Endothelial cell of umbilical vein (primary cell): ENCODE data around the gene TTC9. TPM values are rescaled to one million over a fixed set of nuclear protein-coding genes. Genes with fewer than 3 reads are reported as not detected.

Experiments used
- BruUV-seq: library from RNA; stranded (reverse); fragments of 400-500 nt; replicated peaks from 2 replicates; lab custom pipeline; 2021; lab: Mats Ljungman, UMichigan
- CTCF ChIA-PET: fragments of 300-600, 350-600 bp; sonication (Branson Sonifier 250); formaldehyde crosslinking; loops from one replicate; lab custom pipeline; 2021; ENCODE audit warnings: antibody characterized with exemption, inconsistent platforms; lab: Charles Lee
- POLR2A ChIA-PET: fragments of 300-600, 350-600 bp; sonication (Branson Sonifier 250); formaldehyde crosslinking; loops from one replicate; lab custom pipeline; 2021; ENCODE audit warnings: antibody characterized with exemption, inconsistent platforms; lab: Charles Lee
- DNase-seq: peaks from one replicate; pipeline ENCODE4 v3.0.0-alpha.2; 2011; ENCODE audit warnings: low read depth, low spot score
- FAIRE-seq: peaks from 2 replicates; lab custom pipeline; 2011; peaks lifted over from hg19 to GRCh38; lab: Jason Lieb, UNC
- H2AFZ ChIP-seq: 2 replicates; pipeline ENCODE4 v1.6.0; 2012; ENCODE audit warnings: low read depth, low read length, control low read depth, inconsistent platforms
- H3K27ac ChIP-seq: 2 replicates; pipeline ENCODE4 v1.5.1; 2011; ENCODE audit warnings: low read depth, mild to moderate bottlenecking, control low read depth, low read length, moderate library complexity; ENCODE audit not compliant: insufficient read depth
- H3K27me3 ChIP-seq, 2 experiments: 2 replicates each; pipeline versions ENCODE4 v1.6.0 to v1.6.1; 2011; ENCODE audit warnings: low read length in 2 of 2, mixed read lengths in 1 of 2; ENCODE audit not compliant: control insufficient read depth in 2 of 2, insufficient read depth in 2 of 2
- H3K36me3 ChIP-seq, 2 experiments: 2 replicates in 1 of 2; 3 replicates in 1 of 2; pipeline ENCODE4 v1.5.1; 2011; ENCODE audit warnings: low read length in 2 of 2, mild to moderate bottlenecking in 1 of 2, moderate library complexity in 1 of 2; ENCODE audit not compliant: control insufficient read depth in 2 of 2, insufficient read depth in 2 of 2; ENCODE audit errors: extremely low read depth in 1 of 2
- H3K4me1 ChIP-seq: 3 replicates; pipeline ENCODE4 v1.5.1; 2011; ENCODE audit warnings: mild to moderate bottlenecking, low read length; ENCODE audit not compliant: control insufficient read depth, insufficient read depth; ENCODE audit errors: extremely low read depth
- H3K4me2 ChIP-seq: 2 replicates; pipeline ENCODE4 v1.6.1; 2011; ENCODE audit warnings: low read length, control low read depth, mixed read lengths; ENCODE audit not compliant: insufficient read depth
- H3K4me3 ChIP-seq, 3 experiments: fragments of 200-600 bp in 1 of 3; sonication (generic), shearing (Covaris generic) in 1 of 3; replicated peaks in 1 of 3; 2 replicates each; pipeline ENCODE4 v1.5.1; 2011 to 2016; ENCODE audit warnings: control low read depth in 3 of 3, low read length in 3 of 3, mild to moderate bottlenecking in 2 of 3, inconsistent platforms in 1 of 3, low read depth in 1 of 3, moderate library complexity in 1 of 3; ENCODE audit not compliant: insufficient read depth in 1 of 3
- H3K79me2 ChIP-seq: 2 replicates; pipeline ENCODE4 v1.6.0; 2012; ENCODE audit warnings: low read length, inconsistent platforms; ENCODE audit not compliant: control insufficient read depth, insufficient read depth
- H3K9ac ChIP-seq: replicated peaks from 2 replicates; pipeline ENCODE3; 2011; ENCODE audit warnings: low read length, control low read depth; ENCODE audit not compliant: insufficient read depth; ENCODE audit errors: extremely low read depth
- H3K9me1 ChIP-seq: replicated peaks from 3 replicates; pipeline ENCODE4 v1.6.0; 2011; ENCODE audit warnings: mild to moderate bottlenecking, low read length; ENCODE audit not compliant: control insufficient read depth, insufficient read depth; ENCODE audit errors: extremely low read depth
- H3K9me3 ChIP-seq: replicated peaks from 2 replicates; pipeline ENCODE4 v1.5.1; 2012; ENCODE audit warnings: low read length, inconsistent platforms; ENCODE audit not compliant: control insufficient read depth, insufficient read depth
- H4K20me1 ChIP-seq: replicated peaks from 2 replicates; pipeline ENCODE3; 2011; ENCODE audit warnings: mild to moderate bottlenecking, low read length; ENCODE audit not compliant: control insufficient read depth, insufficient read depth; ENCODE audit errors: extremely low read depth
- EZH2 ChIP-seq: IDR thresholded peaks from 2 replicates; pipeline ENCODE4 v1.6.1; 2012; ENCODE audit warnings: borderline replicate concordance, low read depth, mild to moderate bottlenecking, moderate library complexity, low read length, inconsistent platforms; ENCODE audit not compliant: severe bottlenecking
- FOS ChIP-seq: IDR thresholded peaks from 2 replicates; pipeline ENCODE4 v1.6.1; 2011; ENCODE audit warnings: mild to moderate bottlenecking, low read length, moderate library complexity, borderline replicate concordance; ENCODE audit not compliant: insufficient read depth
- GATA2 ChIP-seq: IDR thresholded peaks from 2 replicates; pipeline ENCODE4 v1.7.0; 2011; ENCODE audit warnings: low read depth, mild to moderate bottlenecking, moderate library complexity, mixed read lengths, low read length; ENCODE audit not compliant: insufficient read length, insufficient read depth
- JUN ChIP-seq: IDR thresholded peaks from 2 replicates; pipeline ENCODE4 v1.6.1; 2011; ENCODE audit warnings: borderline replicate concordance, low read depth; ENCODE audit not compliant: insufficient read length, insufficient read depth
- MAX ChIP-seq: IDR thresholded peaks from 2 replicates; pipeline ENCODE4 v1.6.1; 2011; ENCODE audit not compliant: insufficient read depth, insufficient read length
- MYC ChIP-seq: IDR thresholded peaks from one replicate; pipeline ENCODE4 v1.6.1; 2011; ENCODE audit warnings: mild to moderate bottlenecking, low read depth, low read length
- POLR2A ChIP-seq: IDR thresholded peaks from 2 replicates; pipeline ENCODE4 v1.6.1; 2012; ENCODE audit warnings: low read depth, mild to moderate bottlenecking, control low read depth, low read length
- POLR2AphosphoS5 ChIP-seq: IDR thresholded peaks from 2 replicates; pipeline ENCODE4 v1.6.1; 2012; ENCODE audit warnings: low read depth, mild to moderate bottlenecking, control low read depth, low read length, moderate library complexity; ENCODE audit not compliant: insufficient read depth
- dilution Hi-C: fragments of 300-500 bp; cut with MboI; formaldehyde crosslinking; loops from one replicate; pipeline ENCODE4 v1.15.0; 2019; ENCODE audit warnings: low sequenced_read_pairs; ENCODE audit not compliant: extremely low pct_ligation_motif_present
- intact Hi-C: fragments of 100-400 bp; cut with micrococcal nuclease; formaldehyde crosslinking; loops from one replicate; pipeline ENCODE4 v1.10.0; 2022
- polyA plus RNA-seq, 4 experiments: library from polyadenylated mRNA; depleted of rRNA in 3 of 4; stranded (reverse) in 3 of 4; unstranded in 1 of 4; fragments of >200 nt; gene quantifications; 2 replicates each; pipeline versions ENCODE4 v1.2.1 to v1.2.3, GENCODE V29; 2011 to 2012; ENCODE audit warnings: missing spikeins in 1 of 4
- total RNA-seq: library from RNA; stranded (reverse); gene quantifications from 2 replicates; pipeline ENCODE4 v1.2.3, GENCODE V29; 2021
- TF ChIP-seq, protein P1 (sequence below), 2 donors: IDR thresholded peaks; 1 replicate in 1 of 2; 2 replicates in 1 of 2; pipeline ENCODE4 v1.5.1; 2011; ENCODE audit warnings: low read length in 2 of 2, mild to moderate bottlenecking in 2 of 2, moderate library complexity in 2 of 2, control low read depth in 1 of 2, inconsistent platforms in 1 of 2, low read depth in 1 of 2; ENCODE audit not compliant: insufficient read depth in 1 of 2; ENCODE audit errors: extremely low read depth in 1 of 2

Gene TTC9
- total and polyA plus RNA-seq, 2 donors (not counting 3 experiments of a cell fraction or from before 2014, with no cell fraction given): 0.06 TPM; not detected in 1

DNA sequence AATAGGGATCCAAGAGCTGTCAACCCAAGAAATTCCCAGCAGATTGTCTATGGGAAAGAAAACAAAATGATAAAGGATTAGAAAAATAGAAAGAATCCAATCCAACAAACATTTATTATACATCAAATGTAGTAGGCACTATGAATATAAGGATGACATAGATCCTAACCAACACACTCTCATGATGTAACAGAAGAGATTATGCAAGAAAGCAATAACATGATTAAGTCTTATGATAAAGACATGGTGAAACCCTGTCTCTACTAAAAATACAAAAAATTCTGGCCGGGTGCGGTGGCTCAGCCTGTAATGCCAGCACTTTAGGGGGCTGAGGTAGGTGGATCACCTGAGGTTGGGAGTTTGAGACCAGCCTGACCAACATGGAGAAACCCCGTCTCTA, 44.0 kb upstream of the TTC9 start:
- Histone ChIP-seq H2AFZ (no peak overlapping the region), H3K4me1 (peaks cover 13% of the 10 kb centered on the region), H3K9ac (no peak overlapping the region), H3K4me3 (no peak overlapping the region), H3K4me2 (no peak overlapping the region), H4K20me1 (no peaks in the 10 kb centered on the region), H3K9me3 (no peaks in the 10 kb centered on the region), H3K36me3 (peaks cover 2 to 13% of the 10 kb centered on the region in 2 experiments), H3K9me1 (no peaks in the 10 kb centered on the region), H3K27ac (no peak overlapping the region), H3K79me2 (peaks cover 36% of the 10 kb centered on the region), H3K27me3 (no peaks in the 10 kb centered on the region)
- ChIA-PET CTCF (no interaction called here), POLR2A (no interaction called here)
- DNase-seq: no peak
- intact Hi-C loops: no loop called here
- FAIRE-seq: no peak
- dilution Hi-C loops: no loop called here
- TF ChIP-seq JUN (no peak), EZH2 (no peak), FOS (no peak), MAX (no peak), POLR2AphosphoS5 (no peak), POLR2A (no peak), MYC (no peak), GATA2 (no peak)
- TF ChIP-seq, protein P1, sequence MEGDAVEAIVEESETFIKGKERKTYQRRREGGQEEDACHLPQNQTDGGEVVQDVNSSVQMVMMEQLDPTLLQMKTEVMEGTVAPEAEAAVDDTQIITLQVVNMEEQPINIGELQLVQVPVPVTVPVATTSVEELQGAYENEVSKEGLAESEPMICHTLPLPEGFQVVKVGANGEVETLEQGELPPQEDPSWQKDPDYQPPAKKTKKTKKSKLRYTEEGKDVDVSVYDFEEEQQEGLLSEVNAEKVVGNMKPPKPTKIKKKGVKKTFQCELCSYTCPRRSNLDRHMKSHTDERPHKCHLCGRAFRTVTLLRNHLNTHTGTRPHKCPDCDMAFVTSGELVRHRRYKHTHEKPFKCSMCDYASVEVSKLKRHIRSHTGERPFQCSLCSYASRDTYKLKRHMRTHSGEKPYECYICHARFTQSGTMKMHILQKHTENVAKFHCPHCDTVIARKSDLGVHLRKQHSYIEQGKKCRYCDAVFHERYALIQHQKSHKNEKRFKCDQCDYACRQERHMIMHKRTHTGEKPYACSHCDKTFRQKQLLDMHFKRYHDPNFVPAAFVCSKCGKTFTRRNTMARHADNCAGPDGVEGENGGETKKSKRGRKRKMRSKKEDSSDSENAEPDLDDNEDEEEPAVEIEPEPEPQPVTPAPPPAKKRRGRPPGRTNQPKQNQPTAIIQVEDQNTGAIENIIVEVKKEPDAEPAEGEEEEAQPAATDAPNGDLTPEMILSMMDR (IDR thresholded peaks at IDR 0.05; ENCODE audit: extremely low read depth in 1 of 2, insufficient read depth in 1 of 2, low read depth in 1 of 2, low read length in 2 of 2): no peak
- BruUV-seq: no TSS peak
